Keratinocyte (primary cell): Measurements from ENCODE around the gene TMEM139. TPM values are rescaled to one million over a fixed set of nuclear protein-coding genes. Genes with fewer than 3 reads are reported as not detected.

Experiments used
- DNase-seq: peaks from one replicate; pipeline ENCODE4 v3.0.0-alpha.2; 2011; ENCODE audit warnings: low read depth, missing footprints, low spot score
- FAIRE-seq: peaks from 2 replicates; lab custom pipeline; 2011; peaks lifted over from hg19 to GRCh38; lab: Jason Lieb, UNC
- H2AFZ ChIP-seq: 2 replicates; pipeline ENCODE4 v1.6.0; 2012; ENCODE audit warnings: low read length, control low read depth, inconsistent platforms; ENCODE audit not compliant: control insufficient read depth
- H3K27ac ChIP-seq: 2 replicates; pipeline ENCODE4 v1.5.1; 2011; ENCODE audit warnings: low read length; ENCODE audit not compliant: control insufficient read depth, insufficient read depth
- H3K27me3 ChIP-seq: 3 replicates; pipeline ENCODE4 v1.6.0; 2011; ENCODE audit warnings: low read length; ENCODE audit not compliant: control insufficient read depth, insufficient read depth; ENCODE audit errors: extremely low read depth
- H3K36me3 ChIP-seq, 2 experiments: 2 replicates in 1 of 2; 3 replicates in 1 of 2; pipeline ENCODE4 v1.5.1; 2011; ENCODE audit warnings: low read length in 2 of 2, mild to moderate bottlenecking in 1 of 2; ENCODE audit not compliant: control insufficient read depth in 2 of 2, insufficient read depth in 2 of 2; ENCODE audit errors: extremely low read depth in 1 of 2
- H3K4me1 ChIP-seq: 3 replicates; pipeline ENCODE4 v1.5.1; 2011; ENCODE audit warnings: low read length; ENCODE audit not compliant: control insufficient read depth, insufficient read depth; ENCODE audit errors: extremely low read depth
- H3K4me2 ChIP-seq: 3 replicates; pipeline ENCODE4 v1.6.0; 2011; ENCODE audit warnings: low read depth, low read length; ENCODE audit not compliant: control insufficient read depth, insufficient read depth; ENCODE audit errors: extremely low read depth
- H3K4me3 ChIP-seq, 3 experiments: fragments of 200-600 bp in 1 of 3; sonication (generic) in 1 of 3; 2 replicates in 2 of 3; 3 replicates in 1 of 3; pipeline ENCODE4 v1.5.1; 2011 to 2016; ENCODE audit warnings: low read length in 3 of 3, mild to moderate bottlenecking in 3 of 3, control low read depth in 2 of 3, inconsistent platforms in 1 of 3, low read depth in 1 of 3, mixed read lengths in 1 of 3, mixed run types in 1 of 3, moderate library complexity in 1 of 3; ENCODE audit not compliant: control insufficient read depth in 2 of 3, insufficient read depth in 2 of 3; ENCODE audit errors: extremely low read depth in 1 of 3
- H3K79me2 ChIP-seq: 2 replicates; pipeline ENCODE4 v1.6.0; 2012; ENCODE audit warnings: low read length; ENCODE audit not compliant: control insufficient read depth, insufficient read depth
- H3K9ac ChIP-seq: 3 replicates; pipeline ENCODE4 v1.6.0; 2011; ENCODE audit warnings: low read length; ENCODE audit not compliant: control insufficient read depth, insufficient read depth; ENCODE audit errors: extremely low read depth
- H3K9me1 ChIP-seq: 3 replicates; pipeline ENCODE4 v1.6.0; 2011; ENCODE audit warnings: low read length; ENCODE audit not compliant: control insufficient read depth, insufficient read depth; ENCODE audit errors: extremely low read depth
- H3K9me3 ChIP-seq: 2 replicates; pipeline ENCODE4 v1.5.1; 2012; ENCODE audit warnings: low read depth, low read length; ENCODE audit not compliant: control insufficient read depth
- H4K20me1 ChIP-seq: 3 replicates; pipeline ENCODE4 v1.6.0; 2011; ENCODE audit warnings: low read length; ENCODE audit not compliant: control insufficient read depth, insufficient read depth; ENCODE audit errors: extremely low read depth
- CTCF ChIP-seq, 3 experiments: IDR thresholded peaks in 1 of 3; conservative IDR thresholded peaks in 1 of 3; optimal IDR thresholded peaks in 1 of 3; 2 replicates in 2 of 3; 3 replicates in 1 of 3; pipeline versions ENCODE3 to v1.5.1; 2011; ENCODE audit warnings: low read length in 3 of 3, mild to moderate bottlenecking in 3 of 3, moderate library complexity in 2 of 3, control low read depth in 1 of 3, inconsistent platforms in 1 of 3; ENCODE audit not compliant: insufficient read depth in 2 of 3; ENCODE audit errors: extremely low read depth in 1 of 3
- EZH2 ChIP-seq: IDR thresholded peaks from one replicate; pipeline ENCODE4 v1.6.1; 2012; ENCODE audit warnings: inconsistent platforms, mild to moderate bottlenecking, low read length, moderate library complexity
- dilution Hi-C: fragments of 300-500 bp; cut with MboI; formaldehyde crosslinking; loops from one replicate; pipeline ENCODE4 v1.7.0; 2020; ENCODE audit warnings: low sequenced_read_pairs; ENCODE audit not compliant: extremely low pct_ligation_motif_present
- polyA plus RNA-seq, 5 experiments: library from polyadenylated mRNA; depleted of rRNA in 3 of 5; stranded (reverse) in 3 of 5; stranded (forward) in 1 of 5; unstranded in 1 of 5; fragments of >200 nt; gene quantifications; 1 replicate in 1 of 5; 2 replicates in 3 of 5; 3 replicates in 1 of 5; pipeline versions ENCODE4 v1.2.1 to v1.2.3, GENCODE V29; 2011 to 2012; ENCODE audit warnings: missing spikeins in 2 of 5, low read depth in 1 of 5, low replicate concordance in 1 of 5
- small RNA-seq, 3 experiments: library from RNA; depleted of rRNA; stranded (forward); fragments of <200 nt; gene quantifications; one replicate each; pipeline ENCODE3, GENCODE V24; 2012; ENCODE audit warnings: low read depth in 3 of 3, low replicate concordance in 1 of 3; ENCODE audit not compliant: insufficient read length in 3 of 3

Gene TMEM139
- polyA plus RNA-seq, 1 donor (not counting 4 experiments of a cell fraction or from before 2014, with no cell fraction given) = 22.3 TPM

GRCh38 chr7:143337216-143337615 lies 52.5 kb downstream of the TMEM139 start:
- no peaks in the 10 kb centered on the region for H3K79me2 ChIP-seq
- no peak overlapping the region for H3K4me3 ChIP-seq
- no peaks in the 10 kb centered on the region for H3K9me3 ChIP-seq
- no peak for TF ChIP-seq EZH2
- no peak for TF ChIP-seq CTCF (optimal IDR thresholded peaks at IDR 0.05 in 1 of 3, IDR thresholded peaks at IDR 0.05 in 1 of 3, conservative IDR thresholded peaks at IDR 0.05 in 1 of 3; ENCODE audit: extremely low read depth in 1 of 3, insufficient read depth in 2 of 3, low read length in 3 of 3)
- H3K9me1 ChIP-seq = no peaks in the 10 kb centered on the region
- no peaks in the 10 kb centered on the region for H3K4me1 ChIP-seq
- H2AFZ ChIP-seq = no peak overlapping the region
- dilution Hi-C loops = no loop called here
- H3K9ac ChIP-seq = no peak overlapping the region
- DNase-seq (no peak), FAIRE-seq (no peak)
- H3K27ac ChIP-seq = no peak overlapping the region
- H3K27me3 ChIP-seq = no peaks in the 10 kb centered on the region
- H3K36me3 ChIP-seq = no peaks in the 10 kb centered on the region
- H4K20me1 ChIP-seq = no peaks in the 10 kb centered on the region
- no peak overlapping the region for H3K4me2 ChIP-seq

Small RNAs within 50 kb of the gene (small RNA-seq; reads per million reads assigned to genes)
- 0 to 0.07 (median 0) reads per million in 3 experiments for gene RN7SL481P
- 0 reads per million in 3 experiments for gene RN7SL535P

Other genes with a start within 250 kb of the TMEM139 start
- gene OR6V1, start 232.6 kb upstream of the TMEM139 start, polyA plus RNA-seq = not detected in 3 replicates
- gene PIP, start 152.9 kb upstream of the TMEM139 start, polyA plus RNA-seq = not detected in 3 replicates
- gene TAS2R39, start 101.5 kb upstream of the TMEM139 start, polyA plus RNA-seq = not detected in 3 replicates
- gene TAS2R40, start 62.9 kb upstream of the TMEM139 start, polyA plus RNA-seq = not detected in 3 replicates
- gene GSTK1, start 21.5 kb upstream of the TMEM139 start, polyA plus RNA-seq = 133 to 171 TPM (median 157 TPM) in 3 replicates
- 9.1 to 21.9 TPM (median 12.8 TPM) in 3 replicates for gene CASP2, start 3.4 kb downstream of the TMEM139 start, polyA plus RNA-seq
- gene CLCN1, start 31.2 kb downstream of the TMEM139 start, polyA plus RNA-seq = 0.03 to 0.05 TPM in 2 of 3 replicates, not detected in the other
- gene FAM131B, start 77.8 kb downstream of the TMEM139 start, polyA plus RNA-seq = 0.12 to 0.24 TPM (median 0.21 TPM) in 3 replicates
- 17.6 to 77.8 TPM (median 22.5 TPM) in 3 replicates for gene ZYX, start 96.4 kb downstream of the TMEM139 start, polyA plus RNA-seq
- 24.6 to 37.1 TPM (median 31.9 TPM) in 3 replicates for gene EPHA1, start 123.9 kb downstream of the TMEM139 start, polyA plus RNA-seq
- 0.08 to 0.20 TPM (median 0.17 TPM) in 3 replicates for gene TAS2R60, start 158.5 kb downstream of the TMEM139 start, polyA plus RNA-seq
- gene TAS2R41, start 192.9 kb downstream of the TMEM139 start, polyA plus RNA-seq = not detected in 3 replicates